GM21529 (cell line): Measurements from ENCODE around the gene PMP22.
"Not testable (repeated sequence)": the region's sequence is repeated elsewhere in the genome, so short reads cannot be mapped to it uniquely, and the experiment has no call there.

Experiments used
- ATAC-seq: cut with Tn5 transposase; IDR thresholded peaks from one replicate; pipeline ENCODE4 v1.9.1; 2021; ENCODE audit not compliant: unreplicated experiment

PMP22 gene

DNA sequence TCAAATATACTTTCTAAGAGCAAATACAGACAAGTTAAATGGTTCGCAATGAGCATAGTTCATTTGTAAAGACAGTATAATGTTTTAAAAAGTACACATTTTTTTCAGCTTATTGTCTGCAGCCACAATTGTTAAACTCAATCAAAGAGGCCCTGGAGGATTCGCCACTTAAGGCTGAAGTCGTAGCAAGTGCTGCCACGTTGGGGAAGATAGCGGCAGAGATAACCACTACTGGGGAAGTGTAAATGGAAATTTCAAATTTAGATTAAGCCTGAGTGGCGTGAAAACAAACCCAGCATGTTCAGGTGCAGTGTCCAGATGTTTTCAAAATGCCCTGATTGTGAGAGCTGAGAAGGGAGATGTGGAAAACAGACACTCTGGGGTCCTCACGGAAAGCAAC lies 8.4 kb downstream of the PMP22 start:
- no peak for ATAC-seq

GRCh38 chr17:15255713-15256454 lies 9.2 kb downstream of the PMP22 start:
- ATAC-seq = no peak

DNA sequence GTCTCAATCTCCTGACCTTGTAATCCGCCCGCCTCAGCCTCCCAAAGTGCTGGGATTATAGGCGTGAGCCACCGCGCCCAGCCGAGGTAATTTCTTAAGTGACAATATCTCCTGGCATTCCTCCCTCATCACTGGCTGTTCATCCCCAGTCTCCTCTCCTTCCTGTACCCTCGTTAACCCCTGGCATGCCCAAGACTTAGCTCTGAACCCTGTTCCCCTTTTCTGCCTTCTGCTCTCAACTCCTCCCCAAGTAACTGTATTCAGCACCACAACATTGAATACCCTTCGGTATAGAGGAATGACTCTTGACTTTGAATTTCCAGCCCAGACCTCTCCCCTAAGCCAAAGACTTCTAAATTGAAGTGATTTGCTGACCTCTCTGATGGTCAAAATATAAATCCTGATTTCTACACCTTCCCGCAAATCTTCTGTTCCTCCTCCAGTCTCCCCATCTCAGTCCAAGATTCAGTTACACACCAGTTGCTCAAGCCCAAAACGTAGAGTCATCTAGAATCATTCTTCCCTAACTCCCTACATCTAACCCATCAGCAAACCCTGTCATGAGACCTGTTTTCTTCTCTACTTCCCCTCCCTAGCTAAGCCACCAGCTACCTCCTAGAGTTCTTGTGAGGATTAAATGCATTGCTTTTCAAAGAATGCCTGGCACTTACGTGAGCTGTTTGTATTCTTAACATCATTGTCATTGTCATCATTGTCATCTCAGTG lies 14.8 kb downstream of the PMP22 start:
- no peak for ATAC-seq

GRCh38 chr17:15249487-15249886 lies 15.6 kb downstream of the PMP22 start:
- ATAC-seq = no peak

- no peak for ATAC-seq
These were observed 17.1 kb downstream of the PMP22 start for GRCh38 chr17:15247891-15248529.

GRCh38 chr17:15245054-15245453 lies 20.1 kb downstream of the PMP22 start:
- ATAC-seq = no peak

DNA sequence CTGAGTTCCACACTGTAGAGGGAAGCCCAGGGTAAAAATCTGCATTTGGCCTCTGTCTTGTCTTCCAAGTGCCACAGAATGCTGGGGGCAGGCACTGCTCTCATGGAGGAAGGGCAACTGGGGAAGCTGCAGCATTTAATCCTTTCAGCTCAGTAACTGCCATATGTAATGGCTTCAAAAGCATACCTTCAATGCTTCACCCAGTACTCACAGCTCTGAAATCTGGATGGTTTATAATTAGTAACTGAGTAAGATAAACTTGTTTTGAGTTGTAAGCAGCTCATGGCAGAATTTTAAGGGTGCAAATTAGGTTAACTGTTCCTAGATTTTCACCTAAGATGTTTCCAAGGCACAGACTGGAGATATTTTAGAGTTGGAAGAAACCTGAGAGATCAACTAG lies 24.5 kb downstream of the PMP22 start:
- ATAC-seq = no peak

- no peak for ATAC-seq
These were observed 25.6 kb downstream of the PMP22 start for GRCh38 chr17:15239491-15239890.

- ATAC-seq = no peak
These were observed 26.3 kb downstream of the PMP22 start for GRCh38 chr17:15238676-15239422.

DNA sequence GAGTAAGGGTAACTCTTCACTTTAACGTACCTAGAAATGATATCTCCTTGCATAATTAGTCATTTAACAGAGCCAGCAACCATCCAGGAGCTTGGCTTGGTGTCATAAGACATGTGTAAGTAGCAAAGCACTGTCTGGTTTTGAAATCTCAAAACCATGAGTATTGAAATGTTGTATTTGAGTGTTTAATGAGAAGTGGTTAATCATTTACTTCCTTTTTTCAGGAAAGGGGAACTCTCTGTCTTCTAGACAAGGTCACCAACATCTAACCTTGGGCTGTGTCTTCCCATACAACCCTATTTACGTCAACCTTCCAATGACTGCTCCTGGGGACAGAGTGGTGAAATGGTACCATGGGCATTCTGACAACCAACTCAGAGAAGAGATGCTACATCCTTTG lies 27.1 kb downstream of the PMP22 start:
- no peak for ATAC-seq

GRCh38 chr17:15237106-15237425 lies 28.1 kb downstream of the PMP22 start:
- no peak for ATAC-seq

GRCh38 chr17:15236281-15237105 lies 28.6 kb downstream of the PMP22 start:
- ATAC-seq = no peak

DNA sequence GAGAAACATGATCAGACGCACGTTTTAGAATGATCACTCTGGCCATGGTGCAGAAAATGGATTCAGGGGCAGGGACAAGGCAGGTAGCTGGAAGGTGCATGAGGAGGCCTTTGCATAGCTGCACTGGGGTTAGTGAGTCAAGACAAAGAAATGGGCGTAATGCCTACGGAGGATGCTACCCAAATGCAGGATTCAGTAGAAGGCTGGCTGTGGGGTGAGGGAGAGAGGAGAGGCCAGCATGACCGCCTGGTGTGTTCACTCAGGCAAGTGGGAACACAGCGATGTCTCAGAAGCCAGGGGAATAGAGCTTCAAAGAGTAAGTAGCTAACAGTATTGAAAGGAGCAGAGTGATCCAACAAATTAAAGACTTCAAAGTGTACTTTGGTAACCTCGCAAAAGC lies 31.2 kb downstream of the PMP22 start:
- no peak for ATAC-seq

- ATAC-seq = no peak
These were observed 31.9 kb downstream of the PMP22 start for GRCh38 chr17:15233022-15233805.

GRCh38 chr17:15232517-15232915 lies 32.6 kb downstream of the PMP22 start:
- no peak for ATAC-seq

DNA sequence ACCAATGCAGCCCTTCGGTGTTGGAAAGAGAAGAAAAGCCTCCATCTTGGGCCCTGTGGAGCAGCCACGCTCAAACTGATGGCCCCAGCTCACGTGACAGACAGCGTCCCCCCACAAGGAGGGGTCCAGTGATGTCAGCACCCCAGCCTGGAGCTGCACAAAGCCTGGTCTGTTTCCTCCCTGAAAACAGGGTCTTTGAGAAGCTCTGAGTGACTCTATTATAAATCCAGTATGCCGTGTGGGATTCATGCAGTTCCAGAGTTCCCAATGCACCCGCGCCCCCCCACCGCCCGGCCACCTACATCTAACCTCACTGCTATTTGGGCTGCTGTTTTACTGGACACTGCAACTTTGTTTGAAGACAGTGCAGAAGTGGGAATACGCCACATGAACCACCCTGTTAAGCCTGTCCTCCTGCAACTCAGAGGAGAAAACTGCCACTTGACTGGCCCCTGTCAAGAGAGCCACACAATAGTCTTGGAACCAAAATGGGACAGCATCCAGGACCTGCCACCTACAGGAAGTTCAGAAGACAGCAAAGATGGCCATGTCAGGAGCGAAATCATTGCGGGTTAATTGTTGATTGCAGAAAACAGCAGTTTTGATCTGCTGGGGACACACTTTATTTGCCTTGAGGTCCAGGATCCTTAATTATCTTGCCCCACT lies 33.1 kb downstream of the PMP22 start:
- no peak for ATAC-seq

GRCh38 chr17:15230866-15231265 lies 34.3 kb downstream of the PMP22 start:
- no peak for ATAC-seq

DNA sequence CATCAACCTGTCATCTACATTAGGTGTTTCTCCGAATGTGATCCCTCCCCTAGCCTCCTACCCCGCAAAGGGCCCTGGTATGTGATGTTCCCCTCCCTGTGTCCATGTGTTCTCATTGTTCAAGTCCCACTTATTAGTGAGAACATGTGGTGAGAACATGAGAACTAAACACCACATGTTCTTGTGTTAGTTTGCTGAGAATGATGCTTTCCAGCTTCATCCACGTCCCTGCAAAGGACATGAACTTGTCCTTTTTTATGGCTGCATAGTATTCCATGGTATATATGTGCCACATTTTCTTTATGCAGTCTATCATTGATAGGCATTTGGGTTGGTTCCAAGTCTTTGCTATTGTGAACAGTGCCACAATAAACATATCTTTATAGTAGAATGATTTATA lies 43.3 kb downstream of the PMP22 start:
- ATAC-seq = not testable (repeated sequence)

GRCh38 chr17:15220785-15221184 lies 44.3 kb downstream of the PMP22 start:
- no peak for ATAC-seq
